ENCODE data around the gene CAMK2G.

CAMK2G gene

DNA sequence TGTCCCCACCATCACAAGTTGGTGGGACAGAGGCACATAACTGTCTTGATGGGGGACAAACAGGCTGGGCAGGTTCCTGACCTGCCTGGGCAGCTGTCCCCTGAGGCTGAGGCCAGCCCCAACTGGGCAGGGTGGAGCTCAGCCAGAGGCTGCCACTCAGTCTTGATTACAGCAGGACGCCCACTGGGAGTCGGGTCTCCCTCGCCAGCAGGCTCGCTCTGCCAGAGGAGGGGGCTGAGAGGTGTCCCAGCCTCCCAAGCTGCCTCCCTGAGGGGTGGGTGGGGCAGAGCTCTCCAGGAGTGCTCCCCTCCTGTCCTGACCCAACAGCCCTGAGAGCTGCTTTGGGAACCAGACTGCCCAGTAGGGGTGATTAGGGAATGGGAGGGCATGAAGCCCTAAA, 1.8 kb upstream of the CAMK2G start:
- peaks cover 5 to 14% of the 10 kb centered on the region in 2 donors for H3K36me3 ChIP-seq (replicated peaks in 1 of 2; ENCODE audit: control insufficient read depth in 2 of 2, insufficient read depth in 2 of 2, low read length in 2 of 2)
- no peak overlapping the region for H3K14ac ChIP-seq (ENCODE audit: low read length)
- no peak overlapping the region for H2BK120ac ChIP-seq (ENCODE audit: low read depth, low read length)
- no peak overlapping the region for H4K8ac ChIP-seq (ENCODE audit: low read depth, low read length)
- no peak overlapping the region for H4K91ac ChIP-seq (ENCODE audit: low read depth, low read length, poor library complexity)
- H3K27me3 ChIP-seq (ENCODE audit: control insufficient read depth in 3 of 3, insufficient read depth in 3 of 3, low read depth in 1 of 3, low read length in 3 of 3) = peaks cover 3 to 33% (median 6%) of the 10 kb centered on the region in 3 experiments
- H3K23ac ChIP-seq (ENCODE audit: low read depth, low read length, poor library complexity) = no peak overlapping the region
- DNase-seq (ENCODE audit: low spot score) = no peak
- H3K9me3 ChIP-seq (replicated peaks in 1 of 2; ENCODE audit: control insufficient read depth in 2 of 2, insufficient read depth in 1 of 2, low read depth in 1 of 2, low read length in 2 of 2) = no peaks in the 10 kb centered on the region
- H2BK15ac ChIP-seq (ENCODE audit: low read length) = no peak overlapping the region
- no CpG with 5 or more reads among the region's 4 CpGs for WGBS, 2 donors (ENCODE audit: extremely low coverage in 2 of 2, insufficient read length in 2 of 2, insufficient replicate concordance in 1 of 2)
- no peak overlapping the region for H2AFZ ChIP-seq (ENCODE audit: low read length)
- no peak overlapping the region for H2AK5ac ChIP-seq (ENCODE audit: low read depth, low read length)
- H3K4ac ChIP-seq (ENCODE audit: low read length) = no peak overlapping the region
- H3K79me1 ChIP-seq (ENCODE audit: low read depth, low read length) = peaks cover 15% of the 10 kb centered on the region
- no peak overlapping the region for H3K4me2 ChIP-seq (ENCODE audit: insufficient read depth, low read length, poor library complexity, severe bottlenecking)
- no peak overlapping the region for H3K9ac ChIP-seq (ENCODE audit: low read depth, low read length, poor library complexity)
- H2BK12ac ChIP-seq (ENCODE audit: low read length) = no peak overlapping the region
- peak overlapping the region; percentile 34 for H3K18ac ChIP-seq (ENCODE audit: low read length)
- no peak overlapping the region for H2BK5ac ChIP-seq (ENCODE audit: low read length)
- H3K4me3 ChIP-seq (ENCODE audit: low read length in 2 of 2) = no peak overlapping the region
- peaks cover 0 to 6% of the 10 kb centered on the region in 2 donors for H3K4me1 ChIP-seq (ENCODE audit: control insufficient read depth in 2 of 2, insufficient read depth in 1 of 2, low read depth in 1 of 2, low read length in 2 of 2)
- H3K27ac ChIP-seq (replicated peaks; ENCODE audit: low read length) = no peak overlapping the region

DNA sequence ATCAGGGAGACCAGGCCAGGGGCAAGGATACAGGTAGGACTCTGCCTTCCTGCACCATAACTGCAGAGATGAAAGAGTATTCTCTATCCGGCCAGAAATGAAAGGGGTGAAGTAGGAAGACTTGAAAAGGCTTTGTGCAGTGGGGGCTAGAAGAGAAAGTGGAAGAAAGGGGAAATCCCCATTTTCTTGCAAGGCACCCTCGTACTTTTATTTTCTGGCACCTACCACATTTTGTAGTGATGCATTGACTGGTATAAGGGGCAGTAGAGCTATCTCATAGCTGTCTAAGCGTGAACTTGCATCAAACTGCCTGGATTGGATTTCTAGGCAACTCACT, 752 bp upstream of the CAMK2G start:
- WGBS, 2 donors (ENCODE audit: extremely low coverage in 2 of 2, insufficient read length in 2 of 2, insufficient replicate concordance in 1 of 2) = no CpG with 5 or more reads among the region's 3 CpGs
- Histone ChIP-seq H2BK5ac (ENCODE audit: low read length) (no peak overlapping the region), H3K14ac (ENCODE audit: low read length) (no peak overlapping the region), H3K4me3 (ENCODE audit: low read length in 2 of 2) (peak overlapping the region in 1 of 2 donors; percentile 79), H2AFZ (ENCODE audit: low read length) (peak overlapping the region; percentile 97), H2BK12ac (ENCODE audit: low read length) (no peak overlapping the region), H3K23ac (ENCODE audit: low read depth, low read length, poor library complexity) (peak overlapping the region; percentile 52), H3K9me3 (replicated peaks in 1 of 2; ENCODE audit: control insufficient read depth in 2 of 2, insufficient read depth in 1 of 2, low read depth in 1 of 2, low read length in 2 of 2) (no peaks in the 10 kb centered on the region), H4K8ac (ENCODE audit: low read depth, low read length) (no peak overlapping the region), H3K79me1 (ENCODE audit: low read depth, low read length) (peaks cover 15% of the 10 kb centered on the region), H2BK15ac (ENCODE audit: low read length) (peak overlapping the region; percentile 30), H3K27me3 (ENCODE audit: control insufficient read depth in 3 of 3, insufficient read depth in 3 of 3, low read depth in 1 of 3, low read length in 3 of 3) (peaks cover 3 to 30% (median 6%) of the 10 kb centered on the region in 3 experiments), H3K18ac (ENCODE audit: low read length) (no peak overlapping the region), H3K27ac (replicated peaks; ENCODE audit: low read length) (no peak overlapping the region), H2BK120ac (ENCODE audit: low read depth, low read length) (no peak overlapping the region), H3K4ac (ENCODE audit: low read length) (no peak overlapping the region), H2AK5ac (ENCODE audit: low read depth, low read length) (no peak overlapping the region), H3K4me2 (ENCODE audit: insufficient read depth, low read length, poor library complexity, severe bottlenecking) (peak overlapping the region; percentile 61), H4K91ac (ENCODE audit: low read depth, low read length, poor library complexity) (no peak overlapping the region), H3K9ac (ENCODE audit: low read depth, low read length, poor library complexity) (no peak overlapping the region), H3K36me3 (replicated peaks in 1 of 2; ENCODE audit: control insufficient read depth in 2 of 2, insufficient read depth in 2 of 2, low read length in 2 of 2) (peaks cover 11 to 21% of the 10 kb centered on the region in 2 donors), H3K4me1 (ENCODE audit: control insufficient read depth in 2 of 2, insufficient read depth in 1 of 2, low read depth in 1 of 2, low read length in 2 of 2) (peaks cover 0 to 6% of the 10 kb centered on the region in 2 donors)
- DNase-seq (ENCODE audit: low spot score) = no peak

DNA sequence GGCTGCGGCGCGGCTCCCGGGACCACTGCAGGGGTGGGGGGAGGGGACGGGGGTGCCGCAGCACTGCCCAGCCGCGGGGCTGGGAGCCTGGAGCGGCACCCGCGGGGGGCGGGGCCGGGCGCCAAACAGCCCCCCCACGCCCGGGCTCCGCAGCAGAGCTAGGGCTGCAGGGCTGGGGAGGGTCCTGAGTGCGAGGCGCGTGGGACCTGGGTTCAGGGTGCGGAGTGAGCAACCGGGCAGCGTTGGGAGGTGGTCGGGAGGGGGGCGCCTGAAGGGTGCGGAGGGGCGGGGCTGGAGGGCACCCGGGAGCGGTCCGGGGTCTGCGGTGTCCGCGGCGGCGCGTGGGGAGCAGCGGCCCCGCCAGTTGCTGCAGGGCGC, 528 bp downstream of the CAMK2G start:
- no CpG with 5 or more reads among the region's 39 CpGs for WGBS, 2 donors (ENCODE audit: extremely low coverage in 2 of 2, insufficient read length in 2 of 2, insufficient replicate concordance in 1 of 2)
- H3K9ac ChIP-seq (ENCODE audit: low read depth, low read length, poor library complexity) = peak overlapping the region; percentile 95
- no peaks in the 10 kb centered on the region for H3K9me3 ChIP-seq (replicated peaks in 1 of 2; ENCODE audit: control insufficient read depth in 2 of 2, insufficient read depth in 1 of 2, low read depth in 1 of 2, low read length in 2 of 2)
- peak overlapping the region; percentile 97 for H3K18ac ChIP-seq (ENCODE audit: low read length)
- H3K36me3 ChIP-seq (replicated peaks in 1 of 2; ENCODE audit: control insufficient read depth in 2 of 2, insufficient read depth in 2 of 2, low read length in 2 of 2) = peaks cover 16 to 33% of the 10 kb centered on the region in 2 donors
- H2AK5ac ChIP-seq (ENCODE audit: low read depth, low read length) = no peak overlapping the region
- peaks cover 15% of the 10 kb centered on the region for H3K79me1 ChIP-seq (ENCODE audit: low read depth, low read length)
- H3K23ac ChIP-seq (ENCODE audit: low read depth, low read length, poor library complexity) = peak overlapping the region; percentile 80
- H2BK120ac ChIP-seq (ENCODE audit: low read depth, low read length) = no peak overlapping the region
- H2AFZ ChIP-seq (ENCODE audit: low read length) = peak overlapping the region; percentile 98
- H4K91ac ChIP-seq (ENCODE audit: low read depth, low read length, poor library complexity) = no peak overlapping the region
- H3K27ac ChIP-seq (replicated peaks; ENCODE audit: low read length) = no peak overlapping the region
- peaks cover 3 to 26% (median 6%) of the 10 kb centered on the region in 3 experiments for H3K27me3 ChIP-seq (ENCODE audit: control insufficient read depth in 3 of 3, insufficient read depth in 3 of 3, low read depth in 1 of 3, low read length in 3 of 3)
- H2BK12ac ChIP-seq (ENCODE audit: low read length) = no peak overlapping the region
- H3K4me2 ChIP-seq (ENCODE audit: insufficient read depth, low read length, poor library complexity, severe bottlenecking) = peak overlapping the region; percentile 66
- H2BK5ac ChIP-seq (ENCODE audit: low read length) = peak overlapping the region; percentile 53
- no peak for DNase-seq (ENCODE audit: low spot score)
- H2BK15ac ChIP-seq (ENCODE audit: low read length) = no peak overlapping the region
- H3K4me3 ChIP-seq (ENCODE audit: low read length in 2 of 2) = peak overlapping the region; percentile 79 to 94
- H3K4me1 ChIP-seq (ENCODE audit: control insufficient read depth in 2 of 2, insufficient read depth in 1 of 2, low read depth in 1 of 2, low read length in 2 of 2) = peaks cover 0 to 6% of the 10 kb centered on the region in 2 donors
- no peak overlapping the region for H3K14ac ChIP-seq (ENCODE audit: low read length)
- H3K4ac ChIP-seq (ENCODE audit: low read length) = no peak overlapping the region
- no peak overlapping the region for H4K8ac ChIP-seq (ENCODE audit: low read depth, low read length)

DNA sequence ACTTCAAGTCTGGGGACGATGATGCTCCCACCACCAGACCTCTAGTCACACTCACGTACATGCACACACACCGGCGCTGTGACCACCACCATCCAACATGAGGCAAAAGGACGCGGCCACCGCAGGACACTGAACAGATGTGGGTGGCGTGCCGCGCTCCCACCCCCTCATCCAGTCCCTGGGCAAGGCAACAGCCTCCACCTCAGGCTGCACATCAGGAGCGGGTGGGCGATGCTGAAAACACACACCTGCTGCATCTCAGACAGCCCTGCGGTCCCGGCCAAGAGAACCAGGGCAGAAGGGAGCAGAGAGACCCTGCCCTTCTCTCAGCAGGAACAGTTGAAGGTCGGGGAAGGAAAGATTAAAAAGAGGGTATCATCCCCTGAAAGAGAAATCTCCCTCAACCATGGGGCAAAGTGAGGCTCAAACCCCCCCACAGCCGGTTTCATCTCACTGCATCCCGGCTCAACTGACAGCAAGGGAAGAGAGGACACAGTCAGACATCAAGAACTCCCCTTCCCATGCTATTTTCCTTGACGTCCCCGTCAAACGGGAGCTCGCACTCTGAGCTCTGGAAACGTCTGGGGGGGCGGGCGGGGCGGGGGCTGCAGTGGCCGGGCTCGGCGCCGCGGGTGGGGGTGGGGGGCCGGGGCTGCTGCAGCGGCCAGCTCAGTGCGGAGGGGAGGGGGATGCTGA, 1.1 kb downstream of the CAMK2G start:
- Histone ChIP-seq H4K91ac (ENCODE audit: low read depth, low read length, poor library complexity) (no peak overlapping the region), H2BK120ac (ENCODE audit: low read depth, low read length) (no peak overlapping the region), H3K4me2 (ENCODE audit: insufficient read depth, low read length, poor library complexity, severe bottlenecking) (peak overlapping the region; percentile 64), H2BK12ac (ENCODE audit: low read length) (peak overlapping the region; percentile 46), H3K36me3 (replicated peaks in 1 of 2; ENCODE audit: control insufficient read depth in 2 of 2, insufficient read depth in 2 of 2, low read length in 2 of 2) (peaks cover 16 to 38% of the 10 kb centered on the region in 2 donors), H3K9ac (ENCODE audit: low read depth, low read length, poor library complexity) (no peak overlapping the region), H3K4ac (ENCODE audit: low read length) (no peak overlapping the region), H3K18ac (ENCODE audit: low read length) (peak overlapping the region; percentile 36), H2BK15ac (ENCODE audit: low read length) (no peak overlapping the region), H2BK5ac (ENCODE audit: low read length) (no peak overlapping the region), H3K27me3 (ENCODE audit: control insufficient read depth in 3 of 3, insufficient read depth in 3 of 3, low read depth in 1 of 3, low read length in 3 of 3) (peaks cover 3 to 26% (median 6%) of the 10 kb centered on the region in 3 experiments), H4K8ac (ENCODE audit: low read depth, low read length) (no peak overlapping the region), H2AFZ (ENCODE audit: low read length) (no peak overlapping the region), H3K14ac (ENCODE audit: low read length) (peak overlapping the region; percentile 67), H3K4me3 (ENCODE audit: low read length in 2 of 2) (peak overlapping the region; percentile 74 to 79), H2AK5ac (ENCODE audit: low read depth, low read length) (peak overlapping the region; percentile 93), H3K27ac (replicated peaks; ENCODE audit: low read length) (no peak overlapping the region), H3K4me1 (ENCODE audit: control insufficient read depth in 2 of 2, insufficient read depth in 1 of 2, low read depth in 1 of 2, low read length in 2 of 2) (peaks cover 0 to 6% of the 10 kb centered on the region in 2 donors), H3K23ac (ENCODE audit: low read depth, low read length, poor library complexity) (peak overlapping the region; percentile 95), H3K79me1 (ENCODE audit: low read depth, low read length) (peaks cover 16% of the 10 kb centered on the region), H3K9me3 (replicated peaks in 1 of 2; ENCODE audit: control insufficient read depth in 2 of 2, insufficient read depth in 1 of 2, low read depth in 1 of 2, low read length in 2 of 2) (no peaks in the 10 kb centered on the region)
- WGBS, 2 donors (ENCODE audit: extremely low coverage in 2 of 2, insufficient read length in 2 of 2, insufficient replicate concordance in 1 of 2) = no CpG with 5 or more reads among the region's 33 CpGs
- DNase-seq (ENCODE audit: low spot score) = no peak

Data from neuronal stem cell (in vitro differentiated cells).